ENCODE results near the gene CSTA. TPM values are rescaled to one million over a fixed set of nuclear protein-coding genes. Genes with fewer than 3 reads are reported as not detected.
A peak's percentile ranks its signal among the peaks of the same experiment; 100 is the strongest.

The CSTA gene
- total and polyA plus RNA-seq, 2 of the 13 experiments (the other 11 are each of a cell fraction or from before 2014, with no cell fraction given), result 3.9 to 11.0 TPM

DNA sequence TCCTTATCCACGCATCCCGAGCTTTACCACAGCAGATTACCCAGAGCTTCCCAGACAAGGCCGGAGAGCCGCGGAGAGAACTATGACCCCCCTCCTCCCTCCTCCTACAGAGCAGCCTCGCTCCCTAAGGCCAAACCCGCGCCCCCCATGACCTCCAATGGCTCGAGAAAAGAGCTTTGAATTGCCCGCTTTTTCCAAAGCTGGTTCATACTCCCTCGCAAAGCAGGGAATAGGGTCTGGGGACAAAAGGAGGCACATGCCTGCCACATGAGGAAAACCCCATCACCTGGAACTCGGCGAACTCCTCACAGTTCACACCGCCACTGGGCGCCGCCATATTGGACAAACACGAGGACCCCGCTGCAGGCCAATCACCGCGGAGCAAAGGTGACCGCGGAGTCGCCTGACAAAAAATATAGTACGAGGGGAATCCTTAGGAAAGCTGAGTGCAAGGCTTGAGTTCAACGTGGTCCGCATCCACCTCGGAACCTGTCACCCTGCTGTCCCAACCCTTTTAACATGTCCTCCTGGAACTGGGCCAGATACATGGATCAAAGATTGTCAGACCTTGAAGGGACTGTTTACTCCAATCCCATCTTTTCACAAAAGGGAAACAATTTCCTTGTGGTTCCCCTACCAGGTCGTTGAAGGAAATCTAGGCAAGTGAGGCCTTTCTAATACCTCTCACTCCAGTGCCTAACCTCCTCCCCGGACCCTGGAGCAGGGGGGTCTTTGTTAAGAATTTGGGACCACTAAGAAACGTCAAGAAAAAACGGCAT is 58.0 kb downstream of the CSTA start, which contains the start of gene MIX23 (continued):
- TF ChIP-seq NCOA5 (CRISPR knock-in tag; IDR thresholded peaks at IDR 0.05), result no peak
- no peak for TF ChIP-seq ZNF570 (CRISPR knock-in tag; IDR thresholded peaks at IDR 0.05; ENCODE audit: borderline replicate concordance)
- TF ChIP-seq FOXK1 (CRISPR knock-in tag; IDR thresholded peaks at IDR 0.05; ENCODE audit: borderline replicate concordance, low read depth), result no peak
- TF ChIP-seq ZFP36 (IDR thresholded peaks at IDR 0.05; ENCODE audit: borderline replicate concordance, low read depth, low read length, partially characterized antibody), result no peak
- TF ChIP-seq AGO1 (IDR thresholded peaks at IDR 0.05; ENCODE audit: low read depth, low read length, poor library complexity, severe bottlenecking), result no peak
- no peak for TF ChIP-seq CBFB (CRISPR knock-in tag; IDR thresholded peaks at IDR 0.05)
- TF ChIP-seq KMT2B (CRISPR knock-in tag; IDR thresholded peaks at IDR 0.05), result peak; percentile 85
- no peak for TF ChIP-seq HOXA7 (CRISPR knock-in tag; IDR thresholded peaks at IDR 0.05)
- TF ChIP-seq TEAD3 (CRISPR knock-in tag; optimal IDR thresholded peaks at IDR 0.05; ENCODE audit: borderline replicate concordance), result peak; percentile 11
- TF ChIP-seq ZNF430 (CRISPR knock-in tag; IDR thresholded peaks at IDR 0.05), result no peak; the same call in 1 of the 2 replicates
- TF ChIP-seq ZNF501 (CRISPR knock-in tag; IDR thresholded peaks at IDR 0.05), result peak; percentile 94
- TF ChIP-seq, protein P1, sequence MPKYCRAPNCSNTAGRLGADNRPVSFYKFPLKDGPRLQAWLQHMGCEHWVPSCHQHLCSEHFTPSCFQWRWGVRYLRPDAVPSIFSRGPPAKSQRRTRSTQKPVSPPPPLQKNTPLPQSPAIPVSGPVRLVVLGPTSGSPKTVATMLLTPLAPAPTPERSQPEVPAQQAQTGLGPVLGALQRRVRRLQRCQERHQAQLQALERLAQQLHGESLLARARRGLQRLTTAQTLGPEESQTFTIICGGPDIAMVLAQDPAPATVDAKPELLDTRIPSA (CRISPR knock-in tag; IDR thresholded peaks at IDR 0.05; ENCODE audit: borderline replicate concordance), result no peak; the same call in 1 of the 2 replicates
- TF ChIP-seq ZNF224 (CRISPR knock-in tag; IDR thresholded peaks at IDR 0.05), result no peak
- TF ChIP-seq, protein P2, sequence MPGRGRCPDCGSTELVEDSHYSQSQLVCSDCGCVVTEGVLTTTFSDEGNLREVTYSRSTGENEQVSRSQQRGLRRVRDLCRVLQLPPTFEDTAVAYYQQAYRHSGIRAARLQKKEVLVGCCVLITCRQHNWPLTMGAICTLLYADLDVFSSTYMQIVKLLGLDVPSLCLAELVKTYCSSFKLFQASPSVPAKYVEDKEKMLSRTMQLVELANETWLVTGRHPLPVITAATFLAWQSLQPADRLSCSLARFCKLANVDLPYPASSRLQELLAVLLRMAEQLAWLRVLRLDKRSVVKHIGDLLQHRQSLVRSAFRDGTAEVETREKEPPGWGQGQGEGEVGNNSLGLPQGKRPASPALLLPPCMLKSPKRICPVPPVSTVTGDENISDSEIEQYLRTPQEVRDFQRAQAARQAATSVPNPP (CRISPR knock-in tag; IDR thresholded peaks at IDR 0.05), result 0 out of 2 replicates have a peak, but pooled peaks have one; percentile 32
- TF ChIP-seq, protein P3, sequence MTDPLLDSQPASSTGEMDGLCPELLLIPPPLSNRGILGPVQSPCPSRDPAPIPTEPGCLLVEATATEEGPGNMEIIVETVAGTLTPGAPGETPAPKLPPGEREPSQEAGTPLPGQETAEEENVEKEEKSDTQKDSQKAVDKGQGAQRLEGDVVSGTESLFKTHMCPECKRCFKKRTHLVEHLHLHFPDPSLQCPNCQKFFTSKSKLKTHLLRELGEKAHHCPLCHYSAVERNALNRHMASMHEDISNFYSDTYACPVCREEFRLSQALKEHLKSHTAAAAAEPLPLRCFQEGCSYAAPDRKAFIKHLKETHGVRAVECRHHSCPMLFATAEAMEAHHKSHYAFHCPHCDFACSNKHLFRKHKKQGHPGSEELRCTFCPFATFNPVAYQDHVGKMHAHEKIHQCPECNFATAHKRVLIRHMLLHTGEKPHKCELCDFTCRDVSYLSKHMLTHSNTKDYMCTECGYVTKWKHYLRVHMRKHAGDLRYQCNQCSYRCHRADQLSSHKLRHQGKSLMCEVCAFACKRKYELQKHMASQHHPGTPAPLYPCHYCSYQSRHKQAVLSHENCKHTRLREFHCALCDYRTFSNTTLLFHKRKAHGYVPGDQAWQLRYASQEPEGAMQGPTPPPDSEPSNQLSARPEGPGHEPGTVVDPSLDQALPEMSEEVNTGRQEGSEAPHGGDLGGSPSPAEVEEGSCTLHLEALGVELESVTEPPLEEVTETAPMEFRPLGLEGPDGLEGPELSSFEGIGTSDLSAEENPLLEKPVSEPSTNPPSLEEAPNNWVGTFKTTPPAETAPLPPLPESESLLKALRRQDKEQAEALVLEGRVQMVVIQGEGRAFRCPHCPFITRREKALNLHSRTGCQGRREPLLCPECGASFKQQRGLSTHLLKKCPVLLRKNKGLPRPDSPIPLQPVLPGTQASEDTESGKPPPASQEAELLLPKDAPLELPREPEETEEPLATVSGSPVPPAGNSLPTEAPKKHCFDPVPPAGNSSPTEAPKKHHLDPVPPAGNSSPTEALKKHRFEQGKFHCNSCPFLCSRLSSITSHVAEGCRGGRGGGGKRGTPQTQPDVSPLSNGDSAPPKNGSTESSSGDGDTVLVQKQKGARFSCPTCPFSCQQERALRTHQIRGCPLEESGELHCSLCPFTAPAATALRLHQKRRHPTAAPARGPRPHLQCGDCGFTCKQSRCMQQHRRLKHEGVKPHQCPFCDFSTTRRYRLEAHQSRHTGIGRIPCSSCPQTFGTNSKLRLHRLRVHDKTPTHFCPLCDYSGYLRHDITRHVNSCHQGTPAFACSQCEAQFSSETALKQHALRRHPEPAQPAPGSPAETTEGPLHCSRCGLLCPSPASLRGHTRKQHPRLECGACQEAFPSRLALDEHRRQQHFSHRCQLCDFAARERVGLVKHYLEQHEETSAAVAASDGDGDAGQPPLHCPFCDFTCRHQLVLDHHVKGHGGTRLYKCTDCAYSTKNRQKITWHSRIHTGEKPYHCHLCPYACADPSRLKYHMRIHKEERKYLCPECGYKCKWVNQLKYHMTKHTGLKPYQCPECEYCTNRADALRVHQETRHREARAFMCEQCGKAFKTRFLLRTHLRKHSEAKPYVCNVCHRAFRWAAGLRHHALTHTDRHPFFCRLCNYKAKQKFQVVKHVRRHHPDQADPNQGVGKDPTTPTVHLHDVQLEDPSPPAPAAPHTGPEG (CRISPR knock-in tag; IDR thresholded peaks at IDR 0.05), result no peak; the same call in 1 of the 2 replicates
- TF ChIP-seq SALL2 (CRISPR knock-in tag; IDR thresholded peaks at IDR 0.05), result no peak; the same call in 1 of the 2 replicates
- TF ChIP-seq ZNF33A (CRISPR knock-in tag; IDR thresholded peaks at IDR 0.05; ENCODE audit: borderline replicate concordance), result no peak
- no peak for TF ChIP-seq KAT2B (IDR thresholded peaks at IDR 0.05; ENCODE audit: borderline replicate concordance, low read depth, low read length)
- TF ChIP-seq MED1 (CRISPR knock-in tag; IDR thresholded peaks at IDR 0.05), result peak; percentile 59; the same call in 1 of the 2 replicates
- TF ChIP-seq, protein P4, sequence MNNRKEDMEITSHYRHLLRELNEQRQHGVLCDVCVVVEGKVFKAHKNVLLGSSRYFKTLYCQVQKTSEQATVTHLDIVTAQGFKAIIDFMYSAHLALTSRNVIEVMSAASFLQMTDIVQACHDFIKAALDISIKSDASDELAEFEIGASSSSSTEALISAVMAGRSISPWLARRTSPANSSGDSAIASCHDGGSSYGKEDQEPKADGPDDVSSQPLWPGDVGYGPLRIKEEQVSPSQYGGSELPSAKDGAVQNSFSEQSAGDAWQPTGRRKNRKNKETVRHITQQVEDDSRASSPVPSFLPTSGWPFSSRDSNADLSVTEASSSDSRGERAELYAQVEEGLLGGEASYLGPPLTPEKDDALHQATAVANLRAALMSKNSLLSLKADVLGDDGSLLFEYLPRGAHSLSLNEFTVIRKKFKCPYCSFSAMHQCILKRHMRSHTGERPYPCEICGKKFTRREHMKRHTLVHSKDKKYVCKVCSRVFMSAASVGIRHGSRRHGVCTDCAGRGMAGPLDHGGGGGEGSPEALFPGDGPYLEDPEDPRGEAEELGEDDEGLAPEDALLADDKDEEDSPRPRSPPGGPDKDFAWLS (CRISPR knock-in tag; IDR thresholded peaks at IDR 0.05; ENCODE audit: borderline replicate concordance), result no peak

All from HepG2 (cell line).